Left lung (tissue), 10 donors: Measurements from ENCODE around the gene PCGF2. TPM values are rescaled to one million over a fixed set of nuclear protein-coding genes. Genes with fewer than 3 reads are reported as not detected.

Experiments used
- ATAC-seq: fragments of 200-7000 bp; cut with Tn5 transposase; one replicate; pipeline ENCODE4 v1.9.1; 2020; ENCODE audit warnings: moderate library complexity
- DNase-seq, 4 donors: peaks; one replicate each; pipeline ENCODE4 v3.0.0-alpha.2; 2013 to 2020
- H3K27ac ChIP-seq, 2 donors: fragments of 200-600 bp; sonication (generic) in 1 of 2; one replicate each; pipeline versions ENCODE4 v1.5.0 to v1.8.0; 2020 to 2021
- H3K27me3 ChIP-seq, 2 donors: fragments of 200-600 bp; sonication (generic) in 1 of 2; one replicate each; pipeline versions ENCODE4 v1.5.0 to v1.8.0; 2020 to 2021
- H3K36me3 ChIP-seq, 2 donors: fragments of 200-600 bp; sonication (generic) in 1 of 2; one replicate each; pipeline versions ENCODE4 v1.5.0 to v1.8.0; 2020 to 2021
- H3K4me1 ChIP-seq, 2 donors: fragments of 200-600 bp; one replicate each; pipeline ENCODE4 v1.8.0; 2021
- H3K4me3 ChIP-seq, 2 donors: fragments of 200-600 bp; sonication (generic) in 1 of 2; one replicate each; pipeline versions ENCODE4 v1.5.0 to v1.8.0; 2020 to 2021; ENCODE audit warnings: mild to moderate bottlenecking in 1 of 2
- H3K9me3 ChIP-seq, 2 donors: fragments of 200-600 bp; sonication (generic) in 1 of 2; one replicate each; pipeline versions ENCODE4 v1.5.0 to v1.8.0; 2020 to 2021
- CTCF ChIP-seq, 2 donors: fragments of 200-600 bp; sonication (generic) in 1 of 2; IDR thresholded peaks; one replicate each; pipeline versions ENCODE4 v1.5.0 to v1.8.0; 2021; ENCODE audit warnings: antibody characterized with exemption in 2 of 2
- intact Hi-C, 2 donors: fragments of 100-400 bp; cut with DNase I; formaldehyde crosslinking; loops; one replicate each; pipeline versions ENCODE4 v1.11.2 to v1.14.2; 2022
- polyA plus RNA-seq, 6 donors: library from polyadenylated mRNA; unstranded; fragments of 120-200 nt; gene quantifications; one replicate each; pipeline ENCODE4 v1.2.1, GENCODE V29; 2013; ENCODE audit not compliant: insufficient read length in 6 of 6
- total RNA-seq, 2 donors: library from RNA; stranded (reverse); fragmentation: NEBNext Ultra II Directional; extraction: Animal tissue kit (Norgen Biotek cat#: 25700); gene quantifications; one replicate each; pipeline ENCODE4 v1.2.1, GENCODE V29; 2021
- donor health status: DM: no; HTN: yes; CAD: no.
- donor health status: DM: no; HTN: no; CAD: no.

The PCGF2 gene
- total and polyA plus RNA-seq, 8 donors = 40.0 to 102 (median 85.0) TPM

- Histone ChIP-seq H3K27me3 (peaks cover 0 to 69% of the 10 kb centered on the region in 2 donors), H3K27ac (peak overlapping the region; percentile 88 to 90), H3K9me3 (no peaks in the 10 kb centered on the region), H3K4me3 (peak overlapping the region; percentile 89 to 97), H3K4me1 (peaks cover 19 to 78% of the 10 kb centered on the region in 2 donors), H3K36me3 (peaks cover 0 to 7% of the 10 kb centered on the region in 2 donors)
- intact Hi-C loops = no loop called here
- ATAC-seq (peak; percentile 53), DNase-seq (peak in 2 of 4 donors; percentile 90 to 93)
- TF ChIP-seq CTCF (IDR thresholded peaks at IDR 0.05) = no peak
Observed at GRCh38 chr17:38749223-38750043, 1.3 kb upstream of the PCGF2 start.

- Histone ChIP-seq H3K27ac (peak overlapping the region; percentile 88 to 90), H3K27me3 (peaks cover 0 to 69% of the 10 kb centered on the region in 2 donors), H3K4me1 (peaks cover 16 to 78% of the 10 kb centered on the region in 2 donors), H3K36me3 (peaks cover 0 to 4% of the 10 kb centered on the region in 2 donors), H3K4me3 (peak overlapping the region; percentile 89 to 97), H3K9me3 (no peaks in the 10 kb centered on the region)
- no peak for ATAC-seq
- TF ChIP-seq CTCF (IDR thresholded peaks at IDR 0.05) = no peak
- intact Hi-C loops = no loop called here
- DNase-seq = peak in 1 of 4 donors; percentile 82
Observed at GRCh38 chr17:38748892-38749222, 721 bp upstream of the PCGF2 start.

GRCh38 chr17:38747463-38748148 is 530 bp downstream of the PCGF2 start:
- H3K27ac ChIP-seq = peak overlapping the region; percentile 71 to 79
- H3K9me3 ChIP-seq = no peaks in the 10 kb centered on the region
- peaks cover 0 to 69% of the 10 kb centered on the region in 2 donors for H3K27me3 ChIP-seq
- DNase-seq = peak in 3 of 4 donors; percentile 53 to 86 (median 76)
- H3K4me3 ChIP-seq = peak overlapping the region; percentile 89 to 97
- TF ChIP-seq CTCF (IDR thresholded peaks at IDR 0.05) = no peak
- ATAC-seq = no peak
- H3K4me1 ChIP-seq = peaks cover 14 to 82% of the 10 kb centered on the region in 2 donors
- intact Hi-C loops = no loop called here
- H3K36me3 ChIP-seq = no peaks in the 10 kb centered on the region

GRCh38 chr17:38746849-38747462 is 1.2 kb downstream of the PCGF2 start:
- ATAC-seq (no peak), DNase-seq (no peak)
- no peaks in the 10 kb centered on the region for H3K36me3 ChIP-seq
- no peak for TF ChIP-seq CTCF (IDR thresholded peaks at IDR 0.05)
- H3K4me1 ChIP-seq = peaks cover 19 to 89% of the 10 kb centered on the region in 2 donors
- H3K4me3 ChIP-seq = peak overlapping the region; percentile 89 to 97
- peak overlapping the region; percentile 71 to 79 for H3K27ac ChIP-seq
- peaks cover 0 to 69% of the 10 kb centered on the region in 2 donors for H3K27me3 ChIP-seq
- intact Hi-C loops = no loop called here
- H3K9me3 ChIP-seq = no peaks in the 10 kb centered on the region
